B cell (primary cell): ENCODE data around the gene P2RX3.

Experiments used
- EZH2 ChIP-seq: IDR thresholded peaks from 2 replicates; pipeline ENCODE4 v1.6.1; 2012; ENCODE audit warnings: borderline replicate concordance, low read depth, mild to moderate bottlenecking, moderate library complexity, low read length; ENCODE audit not compliant: insufficient read depth, poor library complexity, severe bottlenecking
- TF ChIP-seq, protein P1 (sequence below): fragments of 200-600 bp; IDR thresholded peaks from one replicate; pipeline ENCODE4 v1.8.0; 2022; ENCODE audit warnings: antibody characterized with exemption, mild to moderate bottlenecking

DNA sequence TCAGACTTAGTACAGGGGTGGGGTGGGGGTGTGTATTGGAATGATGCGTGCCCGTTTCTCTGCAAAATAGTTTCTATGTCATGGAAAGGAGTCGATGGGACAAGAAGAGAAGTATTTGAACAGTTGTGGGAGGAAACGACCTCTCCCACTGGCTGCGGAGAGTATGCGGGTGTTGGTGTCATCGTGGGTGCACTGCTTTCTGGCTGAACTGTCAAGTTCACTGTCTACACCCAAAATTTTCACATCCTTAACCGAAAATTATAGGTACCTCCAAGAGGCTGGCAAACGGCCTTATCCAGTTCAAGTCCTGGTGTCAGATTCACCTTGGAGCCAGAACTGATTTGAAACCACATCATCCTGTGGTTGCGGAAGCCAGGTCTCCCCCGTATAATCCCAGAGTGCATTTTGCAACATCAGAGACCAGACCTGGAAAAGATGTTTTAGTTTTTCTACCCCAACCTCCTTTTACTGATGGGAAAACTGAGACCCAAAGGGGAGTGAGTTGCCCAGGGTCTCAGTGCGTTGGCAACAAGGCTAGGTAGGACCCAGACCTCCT, 2.0 kb upstream of the P2RX3 start:
- TF ChIP-seq, protein P1, sequence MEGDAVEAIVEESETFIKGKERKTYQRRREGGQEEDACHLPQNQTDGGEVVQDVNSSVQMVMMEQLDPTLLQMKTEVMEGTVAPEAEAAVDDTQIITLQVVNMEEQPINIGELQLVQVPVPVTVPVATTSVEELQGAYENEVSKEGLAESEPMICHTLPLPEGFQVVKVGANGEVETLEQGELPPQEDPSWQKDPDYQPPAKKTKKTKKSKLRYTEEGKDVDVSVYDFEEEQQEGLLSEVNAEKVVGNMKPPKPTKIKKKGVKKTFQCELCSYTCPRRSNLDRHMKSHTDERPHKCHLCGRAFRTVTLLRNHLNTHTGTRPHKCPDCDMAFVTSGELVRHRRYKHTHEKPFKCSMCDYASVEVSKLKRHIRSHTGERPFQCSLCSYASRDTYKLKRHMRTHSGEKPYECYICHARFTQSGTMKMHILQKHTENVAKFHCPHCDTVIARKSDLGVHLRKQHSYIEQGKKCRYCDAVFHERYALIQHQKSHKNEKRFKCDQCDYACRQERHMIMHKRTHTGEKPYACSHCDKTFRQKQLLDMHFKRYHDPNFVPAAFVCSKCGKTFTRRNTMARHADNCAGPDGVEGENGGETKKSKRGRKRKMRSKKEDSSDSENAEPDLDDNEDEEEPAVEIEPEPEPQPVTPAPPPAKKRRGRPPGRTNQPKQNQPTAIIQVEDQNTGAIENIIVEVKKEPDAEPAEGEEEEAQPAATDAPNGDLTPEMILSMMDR: no peak
- no peak for TF ChIP-seq EZH2
